ENCODE results near the gene WWC1.

GRCh38 chr5:168378741-168379140 lies 87.3 kb downstream of the WWC1 start:
- TF ChIP-seq CTCF (IDR thresholded peaks at IDR 0.05) (no peak), POLR2A (IDR thresholded peaks at IDR 0.05) (no peak)

All from body of pancreas (tissue), 4 donors.